IMR-90 (cell line): Measurements from ENCODE around the gene RAP1GAP. TPM values are rescaled to one million over a fixed set of nuclear protein-coding genes. Genes with fewer than 3 reads are reported as not detected.

Source experiments
- ATAC-seq: fragments of 200-7000 bp; cut with Tn5 transposase; 2 replicates; pipeline ENCODE4 v1.9.1; 2020; ENCODE audit warnings: low read depth, mild to moderate bottlenecking, moderate library complexity
- BruUV-seq: library from RNA; stranded (reverse); fragments of 400-500 nt; replicated peaks from 2 replicates; lab custom pipeline; 2021; lab: Mats Ljungman, UMichigan
- CTCF ChIA-PET: fragments of 300-600 bp; formaldehyde crosslinking; extraction: SDS; loops from one replicate; lab custom pipeline; 2021; ENCODE audit warnings: antibody characterized with exemption; lab: Yijun Ruan, JAX
- POLR2A ChIA-PET: fragments of 300-600 bp; sonication (Branson Sonifier 250); formaldehyde crosslinking; loops from one replicate; lab custom pipeline; 2022; ENCODE audit warnings: antibody characterized with exemption; ENCODE audit not compliant: unreplicated experiment; lab: Charles Lee
- DNase-seq: peaks from one replicate; pipeline ENCODE4 v3.0.0; 2013
- H2AFZ ChIP-seq: replicated peaks from 2 replicates; pipeline ENCODE3; 2013; ENCODE audit warnings: low read length, mild to moderate bottlenecking; ENCODE audit not compliant: poor library complexity
- H2AK5ac ChIP-seq: 2 replicates; pipeline ENCODE4 v1.6.1; 2013; ENCODE audit warnings: low read depth, low read length, inconsistent platforms
- H2AK9ac ChIP-seq: replicated peaks from 2 replicates; pipeline ENCODE3; 2013; ENCODE audit warnings: mild to moderate bottlenecking, low read depth, low read length, moderate library complexity; ENCODE audit not compliant: poor library complexity
- H2BK120ac ChIP-seq: 2 replicates; pipeline ENCODE4 v1.6.1; 2013; ENCODE audit warnings: low read depth, low read length, inconsistent platforms
- H2BK15ac ChIP-seq: 3 replicates; pipeline ENCODE4 v1.6.1; 2013; ENCODE audit warnings: low read depth, low read length, inconsistent platforms
- H2BK20ac ChIP-seq: 2 replicates; pipeline ENCODE4 v1.6.1; 2013; ENCODE audit warnings: low read depth, mild to moderate bottlenecking, inconsistent platforms, low read length, moderate library complexity
- H2BK5ac ChIP-seq: 2 replicates; pipeline ENCODE4 v1.6.1; 2013; ENCODE audit warnings: mild to moderate bottlenecking, low read depth, low read length, inconsistent platforms; ENCODE audit not compliant: poor library complexity, severe bottlenecking
- H3K14ac ChIP-seq: replicated peaks from 2 replicates; pipeline ENCODE4 v1.6.1; 2013; ENCODE audit warnings: low read depth, low read length, inconsistent platforms
- H3K18ac ChIP-seq: 2 replicates; pipeline ENCODE4 v1.6.1; 2013; ENCODE audit warnings: low read depth, low read length, control low read depth
- H3K23ac ChIP-seq: 2 replicates; pipeline ENCODE4 v1.6.1; 2013; ENCODE audit warnings: low read depth, low read length, inconsistent platforms
- H3K27ac ChIP-seq: 2 replicates; pipeline ENCODE4 v1.5.1; 2013; ENCODE audit warnings: mild to moderate bottlenecking, control low read depth, low read length; ENCODE audit not compliant: insufficient read depth
- H3K27me3 ChIP-seq: 2 replicates; pipeline ENCODE4 v1.6.1; 2013; ENCODE audit warnings: low read length; ENCODE audit not compliant: control insufficient read depth, insufficient read depth
- H3K36me3 ChIP-seq: 2 replicates; pipeline ENCODE4 v1.6.1; 2013; ENCODE audit warnings: low read length, mixed read lengths; ENCODE audit not compliant: control insufficient read depth, insufficient read depth
- H3K4ac ChIP-seq: 2 replicates; pipeline ENCODE4 v1.6.1; 2013; ENCODE audit warnings: low read depth, low read length, inconsistent platforms
- H3K4me1 ChIP-seq: 2 replicates; pipeline ENCODE4 v1.6.1; 2013; ENCODE audit warnings: low read length, mixed read lengths; ENCODE audit not compliant: control insufficient read depth, insufficient read depth
- H3K4me2 ChIP-seq: 2 replicates; pipeline ENCODE4 v1.6.1; 2013; ENCODE audit warnings: low read depth, mild to moderate bottlenecking, control low read depth, low read length, moderate library complexity
- H3K4me3 ChIP-seq: 2 replicates; pipeline ENCODE4 v1.5.1; 2013; ENCODE audit warnings: low read depth, mild to moderate bottlenecking, control low read depth, low read length, moderate library complexity; ENCODE audit not compliant: insufficient read depth
- H3K56ac ChIP-seq: 2 replicates; pipeline ENCODE4 v1.6.1; 2013; ENCODE audit warnings: low read length, inconsistent platforms; ENCODE audit not compliant: insufficient read depth; ENCODE audit errors: extremely low read depth
- H3K79me1 ChIP-seq, 2 experiments: 2 replicates each; pipeline ENCODE4 v1.6.1; 2013; ENCODE audit warnings: low read length in 2 of 2, inconsistent platforms in 1 of 2, low read depth in 1 of 2
- H3K9ac ChIP-seq: 2 replicates; pipeline ENCODE4 v1.6.1; 2013; ENCODE audit warnings: low read depth, low read length, control low read depth
- H3K9me1 ChIP-seq: 2 replicates; pipeline ENCODE4 v1.6.1; 2013; ENCODE audit warnings: low read length, inconsistent platforms; ENCODE audit not compliant: insufficient read depth
- H3K9me3 ChIP-seq: 2 replicates; pipeline ENCODE4 v1.6.1; 2013; ENCODE audit warnings: low read length; ENCODE audit not compliant: control insufficient read depth, insufficient read depth
- H4K20me1 ChIP-seq: 2 replicates; pipeline ENCODE4 v1.6.1; 2013; ENCODE audit warnings: low read length, inconsistent platforms; ENCODE audit not compliant: insufficient read depth
- H4K5ac ChIP-seq: 2 replicates; pipeline ENCODE4 v1.6.1; 2013; ENCODE audit warnings: mild to moderate bottlenecking, low read depth, low read length, control low read depth
- H4K8ac ChIP-seq, 2 experiments: 2 replicates each; pipeline ENCODE4 v1.6.1; 2013; ENCODE audit warnings: low read depth in 2 of 2, low read length in 2 of 2, control low read depth in 1 of 2, inconsistent platforms in 1 of 2
- H4K91ac ChIP-seq: 2 replicates; pipeline ENCODE4 v1.6.1; 2013; ENCODE audit warnings: low read depth, low read length, inconsistent platforms; ENCODE audit not compliant: insufficient read depth
- BHLHE40 ChIP-seq: fragments of 150-350 bp; IDR thresholded peaks from 2 replicates; pipeline ENCODE4 v1.6.1; 2016; ENCODE audit warnings: mild to moderate bottlenecking, low read depth, low read length
- CEBPB ChIP-seq: IDR thresholded peaks from 2 replicates; pipeline ENCODE4 v1.6.1; 2012; ENCODE audit warnings: low read depth, low read length, improper control_type of control experiment
- CHD1 ChIP-seq: IDR thresholded peaks from 2 replicates; pipeline ENCODE4 v1.6.1; 2012; ENCODE audit warnings: low read depth, low read length, improper control_type of control experiment
- CTCF ChIP-seq: conservative IDR thresholded peaks from 2 replicates; pipeline ENCODE4 v1.5.1; 2012; ENCODE audit warnings: mild to moderate bottlenecking, low read depth, low read length, improper control_type of control experiment
- FOS ChIP-seq: fragments of 150-350 bp; IDR thresholded peaks from 2 replicates; pipeline ENCODE4 v1.6.1; 2016; ENCODE audit warnings: low read depth, low read length
- MAFK ChIP-seq: IDR thresholded peaks from 2 replicates; pipeline ENCODE4 v1.6.1; 2012; ENCODE audit warnings: low read depth, low read length, improper control_type of control experiment
- MXI1 ChIP-seq: IDR thresholded peaks from 2 replicates; pipeline ENCODE4 v1.6.1; 2012; ENCODE audit warnings: low read depth, mild to moderate bottlenecking, low read length, moderate library complexity, borderline replicate concordance
- POLR2A ChIP-seq: IDR thresholded peaks from 2 replicates; pipeline ENCODE4 v1.6.1; 2012; ENCODE audit warnings: mild to moderate bottlenecking, low read depth, low read length
- RAD21 ChIP-seq: IDR thresholded peaks from 2 replicates; pipeline ENCODE4 v1.6.1; 2012; ENCODE audit warnings: low read length, improper control_type of control experiment
- RFX5 ChIP-seq: IDR thresholded peaks from 2 replicates; pipeline ENCODE4 v1.8.0; 2012; ENCODE audit warnings: low read depth, mild to moderate bottlenecking, low read length, moderate library complexity
- SMC3 ChIP-seq: fragments of 150-350 bp; IDR thresholded peaks from 2 replicates; pipeline ENCODE4 v1.6.1; 2016; ENCODE audit warnings: low read depth, mild to moderate bottlenecking, antibody characterized with exemption, low read length, moderate library complexity
- USF2 ChIP-seq: fragments of 150-350 bp; IDR thresholded peaks from 2 replicates; pipeline ENCODE4 v1.6.1; 2017; ENCODE audit warnings: mild to moderate bottlenecking, antibody characterized with exemption, low read length, low read depth
- WGBS, 2 experiments: methylation state at CpG; one replicate each; pipeline versions ENCODE4 v1.1.5 to v1.1.7; 2013; ENCODE audit warnings: missing lambda C conversion rate in 2 of 2; ENCODE audit not compliant: insufficient read length in 1 of 2; ENCODE audit errors: extremely low coverage in 2 of 2; 5-methylcytosine and 5-hydroxymethylcytosine counted together
- dilution Hi-C: fragments of 300-500 bp; cut with HindIII; formaldehyde crosslinking; loops from one replicate; pipeline ENCODE4 v1.14.3; 2018; ENCODE audit warnings: low sequenced_read_pairs; ENCODE audit not compliant: unreplicated experiment
- in situ Hi-C: fragments of 300-500 bp; cut with MboI; formaldehyde crosslinking; loops from 3 replicates; pipeline ENCODE4 v1.14.3; 2019; ENCODE audit warnings: low sequenced_read_pairs, inconsistent platforms, mixed read lengths
- intact Hi-C: fragments of 100-400 bp; cut with micrococcal nuclease; formaldehyde crosslinking; loops from 2 replicates; pipeline ENCODE4 v1.10.0; 2022
- polyA plus RNA-seq, 3 experiments: library from polyadenylated mRNA; depleted of rRNA; stranded (reverse); fragments of >200 nt; gene quantifications; 2 replicates each; pipeline ENCODE4 v1.2.3, GENCODE V29; 2012; ENCODE audit warnings: low replicate concordance in 1 of 3
- total RNA-seq: library from RNA; depleted of rRNA; stranded (reverse); fragments of >200 nt; gene quantifications from 2 replicates; pipeline ENCODE4 v1.2.3, GENCODE V29; 2012

The RAP1GAP gene
- total and polyA plus RNA-seq, 2 of the 4 experiments (the other 2 are of a cell fraction), result under 0.01 to 0.10 TPM

GRCh38 chr1:21590126-21590880 is 78.9 kb downstream of the RAP1GAP start (continued):
- TF ChIP-seq CTCF, result no peak

GRCh38 chr1:21589618-21590017 is 79.5 kb downstream of the RAP1GAP start:
- dilution Hi-C loops (no loop called here), intact Hi-C loops (loop anchor here (5.0 kb wide), 1 partner anchor 52 kb away; no protein-coding TSS in a partner anchor), in situ Hi-C loops (loop anchor here (5.0 kb wide), 2 partner anchors 77 to 357 kb away; no protein-coding TSS in a partner anchor)
- Histone ChIP-seq H3K9me1 (peaks cover 2% of the 10 kb centered on the region; the same call in 1 of the 2 replicates), H3K4me1 (peaks cover 7% of the 10 kb centered on the region), H4K5ac (no peak overlapping the region), H2AFZ (no peak overlapping the region), H3K79me1 (no peaks in the 10 kb centered on the region), H2BK20ac (no peak overlapping the region), H3K36me3 (no peaks in the 10 kb centered on the region), H3K23ac (no peak overlapping the region), H2AK5ac (peak overlapping the region; percentile 49; the same call in 1 of the 2 replicates), H3K27ac (no peak overlapping the region), H3K4me3 (no peak overlapping the region), H2BK120ac (no peak overlapping the region), H4K8ac (no peak overlapping the region), H2AK9ac (no peak overlapping the region), H4K91ac (no peak overlapping the region), H3K18ac (no peak overlapping the region), H2BK15ac (no peak overlapping the region), H2BK5ac (no peak overlapping the region), H3K56ac (no peak overlapping the region), H3K14ac (no peak overlapping the region), H3K27me3 (peaks cover 15% of the 10 kb centered on the region; the same call in 1 of the 2 replicates), H3K9ac (no peak overlapping the region), H4K20me1 (no peaks in the 10 kb centered on the region), H3K4me2 (no peak overlapping the region), H3K9me3 (no peaks in the 10 kb centered on the region), H3K4ac (no peak overlapping the region)
- WGBS, 2 experiments, result 100% methylated on average over 1 of the region's 5 CpGs; no CpG with 5 or more reads in 1 of the 2 experiments
- ChIA-PET CTCF (no interaction called here), POLR2A (no interaction called here)
- no TSS peak for BruUV-seq
- no peak for ATAC-seq
- DNase-seq, result no peak
- TF ChIP-seq RAD21 (no peak), FOS (no peak), SMC3 (no peak), BHLHE40 (no peak), CTCF (no peak), MAFK (no peak), USF2 (no peak), CHD1 (no peak), RFX5 (no peak), CEBPB (no peak), MXI1 (no peak), POLR2A (no peak)
